Globus pallidus (tissue), 1 donor: Measurements from ENCODE around the gene EDC4.
"Not testable (repeated sequence)": the region's sequence is repeated elsewhere in the genome, so short reads cannot be mapped to it uniquely, and the experiment has no call there.

ENCODE experiments used
- DNase-seq: peaks from one replicate; pipeline ENCODE4 v3.0.0-alpha.2; 2015; ENCODE audit warnings: low spot score

Gene EDC4

DNA sequence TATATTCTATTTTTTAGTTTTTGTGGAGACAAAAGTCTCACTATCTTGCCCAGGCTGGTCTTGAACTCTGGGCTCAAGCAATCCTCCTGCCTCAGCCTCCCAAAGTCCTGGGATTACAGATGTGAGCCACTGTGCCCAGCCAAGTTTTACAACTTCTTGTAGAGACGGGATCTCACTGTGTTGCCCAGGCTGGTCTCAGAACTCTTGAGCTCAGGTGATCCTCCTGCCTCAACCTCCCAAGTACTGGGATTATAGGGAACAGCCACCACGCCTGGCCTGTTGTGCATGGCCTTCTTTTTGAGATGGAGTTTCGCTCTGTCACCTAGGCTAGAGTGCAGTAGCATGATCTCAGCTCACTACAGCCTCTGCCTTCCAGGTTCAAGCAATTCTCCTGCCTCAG is 19.2 kb upstream of the EDC4 start:
- DNase-seq = no peak

DNA sequence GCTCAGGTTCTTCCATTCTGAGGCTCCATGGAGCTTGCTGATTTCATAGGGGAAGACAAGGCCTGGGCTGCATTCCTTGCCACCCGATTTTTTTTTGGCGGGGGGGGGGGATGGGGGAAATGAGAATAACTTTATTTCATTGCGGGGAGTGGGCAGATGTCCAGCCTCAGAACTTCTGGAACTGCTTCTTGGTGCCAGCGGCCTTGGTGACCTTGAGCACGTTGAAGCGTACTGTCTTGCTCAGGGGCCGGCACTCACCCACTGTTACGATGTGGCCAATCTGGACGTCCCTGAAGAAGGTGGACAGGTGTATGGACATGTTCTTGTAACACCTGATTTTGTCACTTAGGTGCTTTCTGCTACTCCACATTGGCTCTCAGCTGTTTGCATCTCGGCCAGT is 17.1 kb upstream of the EDC4 start:
- DNase-seq = no peak

DNA sequence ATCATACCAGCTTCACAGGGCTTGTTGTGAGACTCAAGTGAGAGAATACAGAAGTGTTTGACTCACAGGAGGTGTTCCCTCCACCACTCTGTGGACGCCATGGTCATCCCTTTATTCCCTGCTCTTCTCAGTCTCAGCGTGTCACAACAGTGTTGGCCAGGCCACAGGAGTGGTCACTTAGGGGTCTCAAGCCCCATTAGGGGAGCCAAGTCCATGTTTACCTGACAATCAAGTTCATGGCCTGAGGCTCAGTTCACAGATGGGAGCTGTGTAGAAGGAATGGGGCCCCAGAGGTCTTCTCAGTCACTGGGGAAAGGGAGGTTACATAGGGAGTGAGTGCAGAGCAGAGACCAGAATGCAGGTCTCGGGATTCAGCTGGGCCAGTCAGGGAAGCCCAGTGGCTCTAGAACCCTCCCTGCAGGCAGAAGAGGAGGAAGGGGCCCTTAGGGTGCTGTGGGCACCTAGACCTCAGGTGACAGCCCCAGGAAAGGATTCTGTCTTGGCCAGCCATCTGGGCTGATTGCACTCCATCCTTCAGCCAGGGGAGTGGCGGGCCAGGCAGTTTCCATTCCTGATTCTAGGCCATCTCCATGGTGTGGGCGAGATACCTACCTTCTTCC is 15.8 kb upstream of the EDC4 start:
- no peak for DNase-seq

DNA sequence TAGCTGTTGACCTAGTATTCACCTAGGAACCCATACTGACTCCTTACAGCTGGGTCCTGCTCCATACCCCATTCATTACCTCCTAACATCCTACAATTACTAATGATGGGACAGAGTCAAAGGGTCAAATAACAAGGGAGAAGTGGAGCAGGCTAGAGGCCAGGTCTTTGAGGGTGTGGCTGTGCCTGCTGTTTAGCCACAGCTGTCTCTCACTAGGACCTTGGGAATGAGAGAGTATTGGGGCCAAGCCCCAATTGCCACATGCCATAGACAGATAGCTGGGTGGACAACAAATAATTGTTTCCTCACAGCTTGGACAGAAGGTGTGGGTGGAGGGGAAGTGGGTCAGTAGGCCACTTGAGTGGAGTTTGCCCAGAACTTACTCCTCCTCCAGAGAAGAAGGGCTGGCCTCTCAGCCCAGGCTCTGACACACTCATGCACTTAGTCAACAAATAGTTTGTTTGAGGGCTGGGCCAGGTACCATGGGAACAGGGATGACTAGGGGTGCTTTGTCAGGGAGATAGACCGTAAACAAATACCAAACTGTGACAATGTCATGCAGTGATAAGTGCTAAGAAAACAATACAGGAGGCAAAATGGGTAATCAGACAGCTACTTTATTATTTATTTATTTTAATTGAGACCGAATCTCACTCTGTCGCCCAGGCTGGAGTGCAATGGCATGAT is 15.2 kb upstream of the EDC4 start:
- DNase-seq = no peak

DNA sequence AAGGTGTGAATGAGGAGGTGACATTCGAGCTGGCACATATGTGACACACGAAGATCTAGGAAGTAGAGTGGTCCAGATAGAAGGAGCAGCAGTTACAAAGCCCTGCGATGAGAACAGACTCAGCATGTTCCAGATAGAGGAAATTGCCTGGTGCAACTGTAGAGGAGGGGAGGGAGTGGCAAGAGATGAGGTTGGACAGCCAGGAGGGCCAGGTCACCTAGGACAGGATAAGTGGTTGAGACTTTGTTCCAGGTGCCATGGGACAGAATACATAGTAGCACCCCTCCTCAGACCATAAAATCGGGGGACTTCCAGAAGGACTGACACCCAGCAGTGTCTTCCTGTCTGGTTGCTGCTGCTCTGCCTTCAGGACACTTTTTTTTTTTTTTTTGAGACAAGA is 14.4 kb upstream of the EDC4 start:
- DNase-seq = no peak

DNA sequence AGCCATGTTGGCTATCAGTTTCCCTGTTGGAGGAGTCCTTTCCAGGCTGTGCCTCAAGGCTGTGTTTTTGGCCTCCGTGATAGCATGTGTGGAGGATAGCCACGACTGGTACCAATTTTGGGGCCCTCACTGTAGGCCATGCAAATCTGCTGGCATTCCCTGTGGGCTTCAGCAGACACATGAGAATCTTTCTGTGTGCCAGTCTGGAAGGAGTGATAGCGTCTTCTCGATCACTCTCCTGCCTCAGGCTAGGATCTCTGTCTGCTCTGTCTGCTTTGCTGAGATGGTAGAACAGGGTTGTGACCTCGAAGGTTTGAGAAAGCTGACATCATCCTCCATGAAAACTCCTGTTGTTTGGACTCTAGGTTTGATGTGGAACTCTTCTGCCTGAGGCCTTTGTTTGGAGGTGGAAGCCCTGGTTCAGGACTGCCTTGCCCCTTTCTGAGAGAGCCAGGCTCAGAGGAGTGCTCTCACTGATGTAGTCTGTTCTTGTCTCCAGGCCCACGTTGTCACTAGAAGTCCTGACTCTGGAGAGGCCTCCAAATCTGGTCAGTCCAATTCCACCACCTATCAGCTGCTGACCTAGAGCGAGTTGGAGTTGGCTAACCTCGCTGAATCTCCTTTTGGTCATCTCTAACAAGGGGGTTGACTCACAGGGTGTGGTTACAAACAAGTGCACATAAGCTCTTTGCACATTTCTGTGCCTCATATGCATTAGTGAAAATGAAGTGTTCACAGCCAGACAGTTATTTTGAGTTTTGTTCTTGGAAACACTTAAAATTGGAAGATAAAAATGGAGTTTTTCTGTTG is 12.1 kb upstream of the EDC4 start:
- no peak for DNase-seq

DNA sequence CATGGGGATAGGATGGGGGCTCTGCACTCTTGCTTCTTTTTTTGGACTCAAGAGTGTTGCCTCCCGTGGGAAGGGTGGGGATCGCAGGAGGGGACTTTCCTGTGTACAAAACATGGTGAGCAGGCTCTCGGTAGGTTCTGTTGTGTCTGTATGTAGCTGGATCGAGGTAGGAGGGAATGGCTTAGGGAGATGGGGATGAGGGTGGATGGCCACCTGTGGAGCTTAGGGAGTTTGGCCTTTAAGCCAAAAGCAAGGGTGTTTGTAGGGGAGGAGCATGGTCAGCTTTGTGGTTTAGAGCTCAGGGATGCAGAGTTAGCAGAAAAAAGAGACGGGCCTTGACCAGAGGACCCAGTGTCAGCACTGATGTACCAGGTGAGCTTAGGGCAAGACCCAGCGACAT is 11.0 kb upstream of the EDC4 start:
- no peak for DNase-seq

DNA sequence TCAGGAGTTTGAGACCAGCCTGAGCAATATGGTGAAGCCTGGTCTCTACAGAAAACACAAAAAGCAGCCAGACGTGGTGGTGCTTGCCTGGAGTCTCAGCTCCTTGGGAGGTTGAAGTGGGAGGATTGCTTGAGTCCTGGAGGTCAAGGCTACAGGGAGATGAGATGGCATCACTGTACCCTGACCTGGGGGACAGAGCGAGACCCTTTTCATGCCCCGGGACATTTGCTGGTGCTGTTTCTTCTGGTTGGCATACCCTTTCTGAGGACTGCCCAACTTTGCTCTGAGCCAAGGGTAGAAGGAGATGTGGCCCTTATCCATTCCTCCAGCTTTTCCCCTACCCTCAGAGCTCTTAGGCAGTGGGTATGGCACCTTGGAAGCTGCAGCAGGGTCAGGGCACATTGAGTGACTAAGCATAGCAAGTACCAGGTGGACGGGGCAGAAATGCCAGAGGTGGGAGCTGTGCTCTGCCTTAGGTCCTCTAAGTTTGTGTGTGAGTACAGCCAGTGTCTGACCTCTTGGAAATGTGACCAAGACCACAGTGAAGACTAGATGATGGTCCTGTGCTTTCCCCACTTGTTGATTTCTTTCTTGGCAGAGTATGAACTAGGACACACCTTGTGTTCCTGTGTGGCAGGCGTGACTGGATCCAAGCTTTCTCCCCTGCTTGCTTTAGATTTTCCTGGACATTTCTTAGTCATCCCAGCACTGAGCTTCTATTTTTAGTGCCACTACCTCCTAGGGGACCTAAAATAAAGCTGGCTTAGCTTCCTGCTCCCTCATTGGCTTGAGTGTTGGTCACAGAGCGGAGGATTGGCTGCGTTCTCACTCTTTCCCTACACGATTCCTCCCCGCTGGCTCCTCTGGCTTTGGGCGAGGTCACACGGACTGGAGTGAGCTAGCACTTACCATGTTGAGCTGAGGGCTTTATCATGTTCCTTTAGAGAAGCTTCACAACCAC is 9.9 kb upstream of the EDC4 start:
- no peak for DNase-seq

DNA sequence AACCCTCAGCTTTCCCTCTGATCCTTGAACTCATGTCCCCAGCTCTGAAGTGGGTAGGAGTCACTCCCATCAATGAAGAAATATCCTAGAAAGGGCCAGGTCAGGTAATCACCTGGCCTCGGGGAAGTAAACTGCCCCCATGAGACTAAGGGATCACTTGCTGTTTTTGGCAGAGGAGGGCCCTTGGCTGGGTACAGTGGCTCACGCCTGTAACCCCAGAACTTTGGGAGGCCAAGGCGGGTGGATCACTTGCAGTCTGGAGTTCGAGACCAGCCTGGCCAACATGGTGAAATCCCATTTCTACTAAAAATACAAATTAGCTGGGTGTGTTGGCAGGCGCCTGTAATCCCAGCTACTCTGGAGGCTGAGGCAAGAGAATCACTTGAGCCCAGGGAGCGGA is 8.8 kb upstream of the EDC4 start:
- not testable (repeated sequence) for DNase-seq

DNA sequence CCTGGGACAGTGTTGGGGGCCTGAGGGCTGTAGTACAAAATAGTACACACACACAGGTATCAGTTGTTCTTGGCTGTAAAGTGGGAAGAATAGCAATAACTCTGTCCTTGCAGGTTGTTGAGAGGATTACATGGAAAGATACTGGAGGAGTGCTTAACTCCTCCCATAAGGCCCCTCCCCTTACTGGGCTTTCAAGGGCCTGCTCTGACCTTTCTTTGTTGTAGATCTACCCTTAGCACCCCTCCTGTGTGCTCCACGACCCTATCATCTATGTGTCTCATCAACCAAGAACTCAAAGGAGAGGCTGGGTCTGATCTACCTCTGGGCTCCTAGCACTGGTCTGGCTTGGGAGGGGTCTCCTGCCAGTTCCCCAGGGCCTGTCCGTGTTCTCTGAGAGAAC is 8.3 kb upstream of the EDC4 start:
- no peak for DNase-seq

DNA sequence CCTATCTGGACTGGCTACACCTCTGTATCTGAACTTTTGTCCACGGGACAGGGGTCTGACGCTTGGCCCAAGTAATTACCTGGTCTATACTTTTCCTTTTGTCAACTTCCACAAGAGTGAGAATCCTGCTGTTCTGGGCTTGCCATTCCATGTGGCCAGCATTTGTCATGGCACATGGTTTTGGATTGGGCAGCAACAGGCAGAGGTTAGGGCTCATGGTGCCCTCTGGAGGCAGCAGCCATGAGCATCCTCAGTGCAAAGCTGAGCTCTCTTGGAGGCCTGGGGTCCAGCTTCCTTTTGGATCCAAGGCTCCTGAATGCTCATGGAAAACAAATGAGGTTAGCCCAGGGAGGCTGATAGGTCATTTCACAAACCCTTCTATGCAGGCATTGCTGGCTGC is 7.5 kb upstream of the EDC4 start:
- no peak for DNase-seq

DNA sequence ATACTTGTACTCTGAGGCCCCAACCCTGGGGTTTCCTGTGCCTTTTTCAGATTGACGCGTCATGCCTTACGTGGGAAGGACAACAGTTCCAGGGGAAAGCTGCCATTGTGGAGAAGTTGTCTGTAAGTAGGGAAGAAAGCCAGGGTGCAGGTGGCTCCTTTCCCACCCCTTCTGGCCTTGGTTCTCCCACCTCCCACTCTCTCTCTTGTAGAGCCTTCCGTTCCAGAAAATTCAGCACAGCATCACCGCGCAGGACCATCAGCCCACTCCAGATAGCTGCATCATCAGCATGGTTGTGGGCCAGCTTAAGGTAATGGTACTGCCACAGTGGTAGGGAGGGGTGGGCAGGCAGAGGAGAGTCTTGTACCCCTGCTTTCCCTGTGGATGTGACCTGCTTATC is 4.6 kb upstream of the EDC4 start:
- DNase-seq = no peak

DNA sequence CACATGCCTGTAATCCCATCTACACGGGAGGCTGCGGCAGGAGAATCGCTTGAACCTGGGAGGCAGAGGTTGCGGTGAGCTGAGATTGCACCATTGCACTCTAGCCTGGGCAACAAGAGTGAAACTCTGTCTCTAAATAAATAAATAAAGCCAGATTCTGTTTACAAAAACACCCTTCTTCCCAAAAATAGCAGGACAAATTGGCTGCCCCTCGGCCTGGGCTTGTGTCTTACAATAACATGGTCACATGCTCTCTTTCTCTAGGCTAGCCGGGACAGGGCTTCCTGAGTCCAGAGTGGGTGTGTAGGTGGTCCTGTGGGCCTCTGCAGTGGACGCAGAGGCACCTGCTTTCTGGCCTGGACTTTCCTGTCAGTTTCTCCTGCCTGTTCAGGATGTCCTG is 3.2 kb upstream of the EDC4 start:
- no peak for DNase-seq

DNA sequence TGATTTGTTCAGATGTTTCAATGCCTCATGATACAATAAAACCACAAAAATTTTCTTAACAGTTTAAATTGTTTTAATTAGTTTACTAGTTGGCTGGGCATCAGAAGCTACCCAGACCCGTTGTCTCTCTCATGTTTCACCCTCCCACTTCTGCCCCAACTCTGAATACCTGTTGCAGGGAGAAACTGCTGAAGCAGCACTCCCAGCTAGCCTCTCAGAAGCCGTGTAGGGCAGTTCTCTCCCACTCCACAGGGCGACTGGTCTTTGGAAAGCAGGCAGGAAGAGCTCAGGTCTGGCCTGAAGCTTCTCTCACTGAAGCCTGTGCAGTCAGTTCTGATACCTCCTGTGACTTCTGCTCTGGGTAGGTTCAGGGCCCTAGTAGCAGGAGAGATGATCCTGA is 1.6 kb upstream of the EDC4 start:
- DNase-seq = no peak

DNA sequence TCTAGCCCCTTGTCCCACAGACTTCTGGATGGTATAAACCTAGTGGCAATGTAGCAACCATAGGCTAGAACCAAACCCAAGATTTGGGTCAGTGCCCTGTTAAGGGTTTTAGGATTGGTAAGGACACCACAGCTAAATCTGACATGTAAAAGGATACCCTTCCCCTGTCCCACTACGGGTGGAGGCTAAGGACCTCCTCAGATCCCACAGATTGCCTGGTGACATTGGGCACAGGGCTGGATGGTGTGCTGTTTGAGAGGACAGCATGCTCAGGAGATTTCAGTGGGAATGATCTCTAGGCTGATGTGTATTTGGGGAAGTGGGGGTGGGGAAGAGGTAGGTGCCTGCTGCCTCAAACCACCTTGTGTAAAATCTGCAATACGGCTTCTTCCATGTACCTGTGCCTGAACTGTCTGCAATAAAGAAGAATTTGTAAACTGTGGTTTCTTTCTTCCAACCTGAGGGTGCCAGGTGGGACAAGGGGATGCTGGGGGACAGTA is 671 bp upstream of the EDC4 start:
- no peak for DNase-seq

DNA sequence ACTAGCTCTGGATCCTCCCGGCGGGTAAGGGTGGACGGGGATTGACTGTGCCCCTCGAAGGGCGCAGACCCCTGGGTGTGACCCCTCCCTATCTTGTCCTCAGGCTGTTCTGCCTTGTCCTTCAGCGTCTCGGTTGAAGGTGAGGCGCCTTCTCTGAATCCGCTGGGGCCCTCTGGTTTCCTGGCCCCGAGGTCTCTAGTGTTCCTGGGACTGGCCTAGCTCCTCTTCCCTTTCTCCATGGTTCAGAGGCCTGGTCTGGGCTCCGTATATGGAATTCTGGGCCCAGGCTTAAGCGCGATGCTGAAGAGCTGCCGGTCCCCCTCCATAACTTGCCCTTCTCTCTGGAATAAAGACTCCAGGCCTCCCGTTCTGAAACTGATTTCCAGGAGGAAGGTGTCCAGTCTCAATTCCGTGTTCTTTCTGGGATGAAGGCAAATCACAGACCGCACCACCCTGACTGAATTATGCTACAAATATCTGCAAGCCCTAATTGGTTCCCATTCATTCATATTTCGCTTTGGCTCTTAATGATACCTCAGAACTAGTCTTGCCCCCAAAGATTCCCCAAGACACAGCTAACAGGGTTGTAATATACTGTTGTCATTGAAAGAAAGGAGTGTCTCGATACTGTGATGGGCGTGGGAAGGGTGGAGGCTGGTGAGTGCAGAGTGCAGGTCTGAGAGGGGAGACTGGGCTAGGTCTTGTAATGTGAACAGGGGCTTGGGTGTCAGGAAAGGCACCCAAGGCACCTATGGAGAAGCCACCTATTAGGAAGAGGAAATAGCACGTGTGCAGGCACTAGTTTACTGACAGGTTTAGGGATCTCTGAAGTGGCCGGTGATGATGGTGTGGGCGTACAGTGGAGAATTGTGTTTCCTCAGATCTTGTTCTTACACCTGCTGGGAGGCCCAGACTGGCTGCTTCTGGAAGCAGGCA is 851 bp downstream of the EDC4 start:
- DNase-seq = no peak

DNA sequence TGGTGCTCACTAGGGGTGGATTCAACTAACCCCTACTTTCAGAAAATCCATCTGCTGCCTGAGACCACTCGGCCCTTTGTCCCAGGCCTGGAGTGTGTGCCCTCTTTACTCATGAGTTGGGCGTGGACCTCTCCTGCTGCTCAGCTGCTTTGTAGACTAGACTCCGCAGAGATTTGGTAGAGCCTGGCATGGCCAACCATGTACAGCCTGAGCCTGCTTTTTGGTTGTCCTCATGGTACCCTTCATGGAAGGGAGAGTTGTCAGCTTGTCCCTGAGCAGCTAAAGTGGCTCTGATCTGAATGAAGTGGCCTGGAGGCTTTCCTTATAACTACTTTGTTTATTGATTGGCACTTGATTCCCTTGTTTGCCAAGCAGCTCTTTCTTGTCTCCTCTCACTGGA is 1.5 kb downstream of the EDC4 start:
- no peak for DNase-seq

DNA sequence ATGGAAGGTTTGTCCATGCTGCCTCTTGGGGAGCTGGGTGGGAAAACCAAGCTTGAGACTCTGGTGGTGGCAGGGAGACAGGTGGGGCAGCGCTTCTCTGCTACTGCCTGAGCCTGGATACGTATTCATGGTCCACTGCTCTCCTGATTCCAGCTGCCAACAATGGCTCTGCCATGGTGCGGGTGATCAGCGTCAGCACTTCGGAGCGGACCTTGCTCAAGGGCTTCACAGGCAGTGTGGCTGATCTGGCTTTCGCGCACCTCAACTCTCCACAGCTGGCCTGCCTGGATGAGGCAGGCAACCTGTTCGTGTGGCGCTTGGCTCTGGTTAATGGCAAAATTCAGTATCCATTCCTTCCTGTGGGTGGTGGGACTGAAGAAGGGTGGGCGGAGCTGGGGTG is 4.2 kb downstream of the EDC4 start:
- no peak for DNase-seq

DNA sequence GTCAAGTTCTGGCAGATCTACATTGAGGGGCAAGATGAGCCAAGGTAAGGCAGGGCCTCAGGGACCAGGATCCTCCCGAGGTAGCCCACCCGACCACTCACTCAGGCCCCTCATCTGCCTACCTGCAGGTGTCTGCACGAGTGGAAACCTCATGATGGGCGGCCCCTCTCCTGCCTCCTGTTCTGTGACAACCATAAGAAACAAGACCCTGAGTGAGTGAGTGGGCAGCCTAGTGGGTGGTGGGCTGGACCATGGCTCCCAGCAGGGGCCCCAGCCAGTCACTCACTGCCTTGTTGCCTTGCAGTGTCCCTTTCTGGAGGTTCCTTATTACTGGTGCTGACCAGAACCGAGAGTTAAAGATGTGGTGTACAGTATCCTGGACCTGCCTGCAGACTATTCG is 5.4 kb downstream of the EDC4 start:
- no peak for DNase-seq

DNA sequence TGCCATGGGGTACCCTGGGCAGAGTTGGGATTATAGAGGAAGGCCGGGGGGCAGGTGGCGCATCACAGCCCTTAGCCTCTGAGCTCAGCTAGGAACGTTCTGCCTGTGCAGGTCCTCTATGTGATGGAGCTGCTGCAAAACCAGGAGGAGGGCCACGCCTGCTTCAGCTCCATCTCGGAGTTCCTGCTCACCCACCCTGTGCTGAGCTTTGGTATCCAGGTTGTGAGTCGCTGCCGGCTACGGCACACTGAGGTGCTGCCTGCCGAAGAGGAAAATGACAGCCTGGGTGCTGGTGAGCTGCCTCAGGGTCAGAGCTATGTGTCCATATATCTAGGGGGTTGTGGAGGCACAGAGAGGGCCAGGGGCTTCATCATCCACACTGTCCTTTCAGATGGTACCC is 6.0 kb downstream of the EDC4 start:
- no peak for DNase-seq

DNA sequence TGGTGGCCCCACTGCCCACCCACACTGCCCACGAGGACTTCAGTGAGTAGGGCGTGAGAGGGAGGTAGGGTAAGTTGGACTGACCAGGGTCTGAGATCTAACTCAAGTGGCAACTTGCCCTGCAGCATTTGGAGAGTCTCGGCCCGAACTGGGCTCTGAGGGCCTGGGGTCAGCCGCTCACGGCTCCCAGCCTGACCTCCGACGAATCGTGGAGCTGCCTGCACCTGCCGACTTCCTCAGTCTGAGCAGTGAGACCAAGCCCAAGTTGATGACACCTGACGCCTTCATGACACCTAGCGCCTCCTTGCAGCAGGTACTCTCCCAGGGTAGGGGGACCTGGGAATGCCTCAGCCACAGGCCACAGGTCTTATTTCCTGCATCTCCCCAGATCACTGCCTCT is 6.6 kb downstream of the EDC4 start:
- no peak for DNase-seq
